T-cell (primary cell): ENCODE measurements around the gene MRFAP1L1. TPM values are rescaled to one million over a fixed set of nuclear protein-coding genes. Genes with fewer than 3 reads are reported as not detected.
"Not testable (repeated sequence)": the region's sequence is repeated elsewhere in the genome, so short reads cannot be mapped to it uniquely, and the experiment has no call there.

ENCODE experiments used
- ATAC-seq, 4 experiments: fragments of 200-7000 bp in 3 of 4; fragments of 150-1000 bp in 1 of 4; cut with Tn5 transposase; replicated peaks in 1 of 4; 1 replicate in 3 of 4; 2 replicates in 1 of 4; pipeline ENCODE4 v1.10.0; 2021; ENCODE audit warnings: moderate library complexity in 3 of 4, mild to moderate bottlenecking in 2 of 4, moderate number of reproducible peaks in 1 of 4
- CTCF ChIA-PET, 2 donors: fragments of 300-600 bp; sonication (Branson Sonifier 250); formaldehyde crosslinking; loops; one replicate each; lab custom pipeline; 2022; ENCODE audit warnings: antibody characterized with exemption in 2 of 2; lab: Charles Lee
- POLR2A ChIA-PET, 2 donors: fragments of 300-600 bp; sonication (Branson Sonifier 250); formaldehyde crosslinking; loops; one replicate each; lab custom pipeline; 2022; ENCODE audit warnings: antibody characterized with exemption in 2 of 2; lab: Charles Lee
- DNase-seq, 35 experiments: peaks; one replicate each; pipeline versions ENCODE4 v3.0.0 to v3.0.0-alpha.2; 2013 to 2023
- H3K27ac ChIP-seq: one replicate; pipeline ENCODE4 v1.5.1; 2013; ENCODE audit warnings: low read length
- H3K27me3 ChIP-seq, 2 experiments: replicated peaks in 1 of 2; 1 replicate in 1 of 2; 2 replicates in 1 of 2; pipeline versions ENCODE4 v1.6.1 to v1.7.0; 2013; ENCODE audit warnings: low read length in 1 of 2, mixed read lengths in 1 of 2; ENCODE audit not compliant: control insufficient read depth in 2 of 2, insufficient read depth in 2 of 2; ENCODE audit errors: extremely low read depth in 1 of 2
- H3K36me3 ChIP-seq, 2 donors: 1 replicate in 1 of 2; 2 replicates in 1 of 2; pipeline versions ENCODE4 v1.6.1 to v1.7.0; 2013; ENCODE audit warnings: low read length in 1 of 2; ENCODE audit not compliant: control insufficient read depth in 2 of 2, insufficient read depth in 1 of 2; ENCODE audit errors: extremely low read depth in 1 of 2
- H3K4me1 ChIP-seq, 2 experiments: 1 replicate in 1 of 2; 2 replicates in 1 of 2; pipeline versions ENCODE4 v1.6.1 to v1.7.0; 2013; ENCODE audit warnings: low read length in 2 of 2, mixed read lengths in 1 of 2; ENCODE audit not compliant: insufficient read depth in 2 of 2, control insufficient read depth in 1 of 2; ENCODE audit errors: extremely low read depth in 1 of 2
- H3K4me3 ChIP-seq, 2 donors: 1 replicate in 1 of 2; 2 replicates in 1 of 2; pipeline versions ENCODE4 v1.5.1 to v1.7.0; 2013; ENCODE audit warnings: mild to moderate bottlenecking in 2 of 2, low read length in 1 of 2, moderate library complexity in 1 of 2; ENCODE audit not compliant: control insufficient read depth in 1 of 2; ENCODE audit errors: extremely low read depth in 1 of 2
- H3K9me3 ChIP-seq: 2 replicates; pipeline ENCODE4 v1.7.0; 2013
- H3K27ac Mint-ChIP-seq, 2 donors: one replicate each; pipeline ENCODE4 v1.8.0; 2020 to 2021; ENCODE audit warnings: mild to moderate bottlenecking in 2 of 2, mixed read lengths in 2 of 2
- H3K27me3 Mint-ChIP-seq, 2 donors: one replicate each; pipeline ENCODE4 v1.8.0; 2021 to 2022; ENCODE audit warnings: mixed read lengths in 2 of 2
- H3K36me3 Mint-ChIP-seq: one replicate; pipeline ENCODE4 v1.8.0; 2021; ENCODE audit warnings: mixed read lengths
- H3K4me1 Mint-ChIP-seq, 3 donors: one replicate each; pipeline ENCODE4 v1.8.0; 2020 to 2022; ENCODE audit warnings: mixed read lengths in 3 of 3, mild to moderate bottlenecking in 1 of 3
- H3K4me3 Mint-ChIP-seq, 3 donors: one replicate each; pipeline ENCODE4 v1.8.0; 2020 to 2022; ENCODE audit warnings: mild to moderate bottlenecking in 3 of 3, mixed read lengths in 3 of 3, moderate library complexity in 3 of 3
- H3K9me3 Mint-ChIP-seq, 3 donors: one replicate each; pipeline ENCODE4 v1.8.0; 2020 to 2022; ENCODE audit warnings: mixed read lengths in 3 of 3
- WGBS: methylation state at CpG from one replicate; pipeline ENCODE4 v1.1.5; 2013; ENCODE audit warnings: missing lambda C conversion rate; ENCODE audit not compliant: insufficient coverage; 5-methylcytosine and 5-hydroxymethylcytosine counted together
- total RNA-seq, 35 experiments: library from RNA in 6 of 35; stranded (reverse) in 6 of 35; fragments of 120-200 nt in 1 of 35; gene quantifications; one replicate each; pipeline versions ENCODE4 v1.2.1 to v1.2.4 and lab custom pipeline; 2013 to 2026

MRFAP1L1 gene
- total RNA-seq, 5 donors from 2014 or later (not counting 1 experiment from before 2014, with no cell fraction given) = 28.8 to 121 (median 112) TPM

- Mint-ChIP-seq H3K27ac (no peak overlapping the region), H3K4me1 (peaks cover 9 to 12% (median 10%) of the 10 kb centered on the region in 3 donors)
- POLR2A ChIA-PET = no interaction called here
Observed at GRCh38 chr4:6730603-6731317, 21.1 kb upstream of the MRFAP1L1 start.

DNA sequence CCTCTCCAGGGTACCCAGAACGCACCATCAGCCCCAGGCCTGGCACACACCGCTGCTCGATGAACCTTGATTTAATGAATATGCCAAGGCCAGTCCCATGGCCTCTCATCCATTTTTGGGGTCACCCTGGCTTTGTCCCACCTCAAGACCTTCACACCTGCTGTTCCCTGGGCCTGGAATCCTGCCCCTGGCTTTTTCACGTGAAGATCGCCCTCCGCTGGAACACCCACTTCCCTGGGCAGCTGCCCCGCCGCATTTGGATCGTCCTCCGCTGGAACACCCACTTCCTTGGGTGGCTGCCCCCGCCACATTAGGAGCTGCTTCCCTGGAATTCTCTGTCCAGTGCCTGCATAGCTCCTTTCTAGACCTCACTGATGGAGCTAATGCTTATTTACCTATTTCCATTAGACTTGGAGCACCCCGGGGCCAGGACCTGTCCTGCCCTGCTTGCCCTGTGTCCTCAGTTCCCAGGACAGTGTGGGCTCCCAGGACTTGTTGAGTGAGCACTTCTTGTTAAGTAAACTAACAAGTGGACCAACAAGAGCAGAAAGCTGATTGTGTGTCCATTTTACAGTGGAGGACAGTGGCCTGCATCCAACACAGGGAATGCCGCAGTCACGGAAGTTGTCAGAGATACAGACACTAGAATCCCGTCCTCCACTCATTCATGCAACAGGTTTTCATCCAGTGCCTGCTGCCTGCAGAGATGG lies 18.8 kb upstream of the MRFAP1L1 start:
- Mint-ChIP-seq H3K27me3 (peaks cover 0 to 1% of the 10 kb centered on the region in 2 donors), H3K4me1 (peaks cover 9 to 12% (median 10%) of the 10 kb centered on the region in 3 donors), H3K27ac (no peak overlapping the region), H3K9me3 (no peaks in the 10 kb centered on the region), H3K4me3 (no peak overlapping the region), H3K36me3 (no peaks in the 10 kb centered on the region)
- WGBS = 97% methylated on average over 12 of the region's 15 CpGs
- Histone ChIP-seq H3K36me3 (no peaks in the 10 kb centered on the region), H3K4me3 (no peak overlapping the region), H3K27me3 (peaks cover 0 to 4% of the 10 kb centered on the region in 2 experiments), H3K9me3 (no peaks in the 10 kb centered on the region), H3K27ac (no peak overlapping the region), H3K4me1 (peaks cover 0 to 17% of the 10 kb centered on the region in 2 experiments)
- ATAC-seq (no peak), DNase-seq (no peak)
- CTCF ChIA-PET = no interaction called here
- POLR2A ChIA-PET = no interaction called here

More at GRCh38 chr4:6730603-6731317, 21.1 kb upstream of the MRFAP1L1 start:
- H3K27ac ChIP-seq = no peak overlapping the region
- CTCF ChIA-PET = no interaction called here
- ATAC-seq (no peak), DNase-seq (no peak)
- Mint-ChIP-seq H3K4me3 (no peak overlapping the region), H3K36me3 (no peaks in the 10 kb centered on the region), H3K9me3 (no peaks in the 10 kb centered on the region), H3K27me3 (peaks cover 0 to 1% of the 10 kb centered on the region in 2 donors)
- H3K9me3 ChIP-seq = no peaks in the 10 kb centered on the region
- peaks cover 0 to 17% of the 10 kb centered on the region in 2 experiments for H3K4me1 ChIP-seq
- no peak overlapping the region for H3K4me3 ChIP-seq
- peaks cover 0 to 10% of the 10 kb centered on the region in 2 experiments for H3K27me3 ChIP-seq
- 63% methylated on average over 11 of the region's 20 CpGs for WGBS
- H3K36me3 ChIP-seq = no peaks in the 10 kb centered on the region

DNA sequence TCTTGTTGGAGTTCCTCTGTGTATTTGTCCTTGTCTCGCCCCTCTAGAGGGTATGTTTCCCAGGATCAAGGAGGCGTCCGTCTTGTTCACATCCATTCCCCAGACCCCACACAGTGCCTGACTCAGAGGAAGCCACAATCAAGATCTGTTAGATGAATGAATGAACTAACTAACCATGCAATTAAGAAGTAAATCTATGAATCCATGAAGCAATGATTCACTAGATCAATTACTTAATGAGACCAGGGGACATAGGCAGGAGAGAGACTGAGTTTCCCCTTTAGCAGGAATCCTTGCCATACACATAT lies 18.2 kb upstream of the MRFAP1L1 start:
- Mint-ChIP-seq H3K27me3 (peaks cover 0 to 1% of the 10 kb centered on the region in 2 donors), H3K36me3 (no peaks in the 10 kb centered on the region), H3K4me1 (peaks cover 9 to 12% (median 10%) of the 10 kb centered on the region in 3 donors), H3K27ac (no peak overlapping the region), H3K4me3 (peak overlapping the region in 1 of 3 donors; percentile 2), H3K9me3 (no peaks in the 10 kb centered on the region)
- CTCF ChIA-PET = no interaction called here
- Histone ChIP-seq H3K27ac (no peak overlapping the region), H3K27me3 (peaks cover 0 to 7% of the 10 kb centered on the region in 2 experiments), H3K9me3 (no peaks in the 10 kb centered on the region), H3K4me1 (peaks cover 0 to 17% of the 10 kb centered on the region in 2 experiments), H3K36me3 (no peaks in the 10 kb centered on the region), H3K4me3 (no peak overlapping the region)
- WGBS = no CpG with 5 or more reads among the region's 3 CpGs
- DNase-seq (no peak), ATAC-seq (no peak)
- POLR2A ChIA-PET = no interaction called here

DNA sequence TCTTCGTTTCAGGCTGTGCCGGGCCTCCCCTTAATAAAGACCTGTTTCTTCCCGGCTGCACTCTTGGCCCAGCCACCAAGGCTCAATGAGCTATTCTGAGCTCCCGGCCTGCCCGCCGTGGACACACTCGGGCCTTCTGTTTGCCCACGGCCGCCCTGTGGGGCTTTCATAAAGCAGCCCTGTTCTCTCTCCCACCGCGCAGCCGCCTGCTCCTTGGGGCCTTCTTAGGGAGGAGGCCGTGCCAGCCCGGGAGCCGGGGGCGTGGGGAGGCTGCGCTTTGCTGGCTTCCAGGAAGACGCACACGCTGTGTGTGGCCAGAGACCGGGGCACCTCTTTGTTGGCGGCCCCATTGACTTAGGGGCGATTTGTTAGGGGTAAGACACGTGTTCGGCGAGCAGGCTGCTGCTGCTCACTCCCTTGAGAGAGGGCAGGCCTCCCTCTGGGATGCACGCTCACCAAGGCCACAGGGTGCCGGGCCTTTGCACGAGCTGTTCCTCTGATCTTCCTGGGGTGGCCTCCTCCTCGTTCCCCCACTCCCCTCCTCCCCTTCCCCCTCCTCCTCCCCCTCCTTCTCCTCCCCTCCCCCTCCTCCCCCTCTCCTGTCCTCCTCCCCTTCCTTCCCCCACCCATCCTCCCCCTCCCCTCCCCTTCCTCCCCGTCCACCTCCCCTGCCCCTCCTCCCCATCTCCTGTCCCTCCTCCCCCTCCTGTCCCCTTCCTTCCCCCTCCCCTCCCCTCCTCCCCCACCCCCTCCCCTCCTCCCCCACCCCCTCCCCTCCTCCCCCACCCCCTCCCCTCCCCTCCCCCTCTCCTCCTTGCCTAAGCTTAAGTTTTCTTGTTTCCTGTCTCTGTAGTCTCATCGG lies 17.6 kb upstream of the MRFAP1L1 start:
- H3K27me3 ChIP-seq = peaks cover 0 to 7% of the 10 kb centered on the region in 2 experiments
- ATAC-seq = no peak
- POLR2A ChIA-PET = no interaction called here
- no peaks in the 10 kb centered on the region for H3K36me3 ChIP-seq
- no peak for DNase-seq
- Mint-ChIP-seq H3K27ac (no peak overlapping the region), H3K4me1 (peaks cover 9 to 12% (median 10%) of the 10 kb centered on the region in 3 donors), H3K4me3 (peak overlapping the region in 1 of 3 donors; percentile 2), H3K27me3 (peaks cover 0 to 1% of the 10 kb centered on the region in 2 donors), H3K9me3 (no peaks in the 10 kb centered on the region), H3K36me3 (no peaks in the 10 kb centered on the region)
- H3K9me3 ChIP-seq = no peaks in the 10 kb centered on the region
- no peak overlapping the region for H3K27ac ChIP-seq
- peaks cover 0 to 17% of the 10 kb centered on the region in 2 experiments for H3K4me1 ChIP-seq
- WGBS = 88% methylated on average over 18 of the region's 31 CpGs
- no peak overlapping the region for H3K4me3 ChIP-seq
- CTCF ChIA-PET = no interaction called here

DNA sequence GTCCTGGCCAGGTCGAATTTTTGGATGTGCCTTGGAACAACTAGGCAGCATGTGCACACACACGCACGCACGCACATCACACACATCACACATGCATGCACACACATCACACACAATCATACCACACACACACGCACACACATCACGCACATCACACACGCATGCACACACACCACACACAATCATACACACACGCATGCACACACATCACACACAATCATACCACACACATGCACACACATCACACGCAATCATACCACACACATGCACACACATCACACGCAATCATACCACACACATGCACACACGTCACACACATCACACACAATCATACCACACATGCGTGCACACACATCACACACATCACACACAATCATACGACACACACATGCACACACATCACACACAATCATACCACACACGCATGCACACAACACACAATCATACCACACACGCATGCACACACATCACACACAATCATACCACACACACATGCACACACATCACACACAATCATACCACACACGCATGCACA lies 15.8 kb upstream of the MRFAP1L1 start:
- H3K27ac Mint-ChIP-seq, H3K36me3 ChIP-seq, H3K27me3 ChIP-seq, H3K27me3 Mint-ChIP-seq, H3K9me3 Mint-ChIP-seq, POLR2A ChIA-PET, H3K9me3 ChIP-seq, H3K36me3 Mint-ChIP-seq, ATAC-seq, H3K27ac ChIP-seq, H3K4me3 ChIP-seq, H3K4me3 Mint-ChIP-seq, DNase-seq, CTCF ChIA-PET: not testable (repeated sequence)
- peaks cover 0 to 19% of the 10 kb centered on the region in 2 experiments for H3K4me1 ChIP-seq
- WGBS = 94% methylated on average over 8 of the region's 16 CpGs
- H3K4me1 Mint-ChIP-seq = peaks cover 10 to 13% (median 12%) of the 10 kb centered on the region in 3 donors
